Fibroblast of mammary gland (primary cell): ENCODE measurements around the gene MAP3K13.
A peak's percentile ranks its signal among the peaks of the same experiment; 100 is the strongest.
"Not testable (repeated sequence)": the region's sequence is repeated elsewhere in the genome, so short reads cannot be mapped to it uniquely, and the experiment has no call there.

Experiments
- DNase-seq: peaks from one replicate; pipeline ENCODE4 v3.0.0-alpha.2; 2010; ENCODE audit warnings: low read depth
- H3K4me3 ChIP-seq: 2 replicates; pipeline ENCODE4 v1.5.1; 2011; ENCODE audit warnings: low read depth, mild to moderate bottlenecking, low read length, moderate library complexity; ENCODE audit not compliant: control insufficient read depth
- TF ChIP-seq, protein P1 (sequence below): conservative IDR thresholded peaks from 2 replicates; pipeline ENCODE4 v1.5.1; 2011; ENCODE audit warnings: low read depth, low read length, inconsistent platforms; ENCODE audit not compliant: control insufficient read depth, insufficient read depth

Gene MAP3K13

DNA sequence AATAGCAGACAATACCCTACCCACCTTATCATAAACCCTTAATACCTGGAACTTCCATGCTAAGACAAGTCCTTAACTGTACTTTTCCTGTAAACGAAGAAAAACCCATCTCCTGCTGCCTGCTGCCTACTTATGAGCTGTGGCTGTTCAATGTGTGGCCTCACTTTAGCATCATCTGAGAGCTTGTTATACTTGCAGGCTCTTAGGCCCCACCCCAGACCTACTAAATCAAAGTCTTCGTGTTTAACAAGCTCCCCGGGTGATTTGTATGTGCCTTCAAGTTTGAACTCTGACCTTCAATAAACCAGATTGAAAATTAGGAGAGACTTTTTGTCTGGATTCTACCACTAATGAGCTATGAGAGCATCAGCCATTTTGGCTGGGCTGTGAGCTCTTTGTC, 106.6 kb downstream of the MAP3K13 start:
- no peak for DNase-seq
- no peak overlapping the region for H3K4me3 ChIP-seq
- TF ChIP-seq, protein P1, sequence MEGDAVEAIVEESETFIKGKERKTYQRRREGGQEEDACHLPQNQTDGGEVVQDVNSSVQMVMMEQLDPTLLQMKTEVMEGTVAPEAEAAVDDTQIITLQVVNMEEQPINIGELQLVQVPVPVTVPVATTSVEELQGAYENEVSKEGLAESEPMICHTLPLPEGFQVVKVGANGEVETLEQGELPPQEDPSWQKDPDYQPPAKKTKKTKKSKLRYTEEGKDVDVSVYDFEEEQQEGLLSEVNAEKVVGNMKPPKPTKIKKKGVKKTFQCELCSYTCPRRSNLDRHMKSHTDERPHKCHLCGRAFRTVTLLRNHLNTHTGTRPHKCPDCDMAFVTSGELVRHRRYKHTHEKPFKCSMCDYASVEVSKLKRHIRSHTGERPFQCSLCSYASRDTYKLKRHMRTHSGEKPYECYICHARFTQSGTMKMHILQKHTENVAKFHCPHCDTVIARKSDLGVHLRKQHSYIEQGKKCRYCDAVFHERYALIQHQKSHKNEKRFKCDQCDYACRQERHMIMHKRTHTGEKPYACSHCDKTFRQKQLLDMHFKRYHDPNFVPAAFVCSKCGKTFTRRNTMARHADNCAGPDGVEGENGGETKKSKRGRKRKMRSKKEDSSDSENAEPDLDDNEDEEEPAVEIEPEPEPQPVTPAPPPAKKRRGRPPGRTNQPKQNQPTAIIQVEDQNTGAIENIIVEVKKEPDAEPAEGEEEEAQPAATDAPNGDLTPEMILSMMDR, result no peak

DNA sequence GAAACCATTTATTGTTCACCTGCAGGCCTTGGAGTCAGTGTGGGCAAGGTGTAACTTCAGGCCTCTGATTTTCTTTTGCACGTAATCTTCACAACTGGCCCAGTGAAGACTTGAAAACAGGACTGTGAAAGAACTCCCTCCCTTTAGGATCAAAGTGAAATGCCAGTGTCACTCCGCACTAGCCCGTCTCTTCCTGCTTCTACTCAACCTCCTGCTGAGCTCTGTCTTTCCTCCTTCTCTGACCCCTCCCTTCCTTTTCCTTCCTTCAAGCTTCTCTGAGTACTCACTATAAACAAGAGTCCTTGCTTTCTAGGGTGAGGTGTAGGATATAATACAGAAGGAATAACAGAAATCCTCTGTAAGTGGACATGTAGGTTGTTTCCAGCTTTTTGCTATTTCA, 107.4 kb downstream of the MAP3K13 start:
- no peak for DNase-seq
- TF ChIP-seq, protein P1, result no peak
- H3K4me3 ChIP-seq, result no peak overlapping the region

DNA sequence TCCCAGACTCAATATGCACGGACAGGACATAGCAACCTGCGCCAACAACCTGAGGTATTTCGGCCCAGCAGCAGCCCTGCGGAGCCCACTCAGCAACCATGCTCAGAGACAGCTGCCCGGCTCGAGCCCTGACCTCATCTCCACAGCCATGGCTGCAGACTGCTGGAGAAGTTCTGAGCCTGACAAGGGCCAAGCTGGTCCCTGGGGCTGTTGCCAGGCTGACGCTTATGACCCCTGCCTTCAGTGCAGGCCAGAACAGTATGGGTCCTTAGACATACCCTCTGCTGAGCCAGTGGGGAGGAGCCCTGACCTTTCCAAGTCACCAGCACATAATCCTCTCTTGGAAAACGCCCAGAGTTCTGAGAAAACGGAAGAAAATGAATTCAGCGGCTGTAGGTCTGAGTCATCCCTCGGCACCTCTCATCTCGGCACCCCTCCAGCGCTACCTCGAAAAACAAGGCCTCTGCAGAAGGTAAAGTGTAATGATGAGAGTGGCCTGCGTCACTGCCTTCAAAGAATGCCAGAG, 110.4 kb downstream of the MAP3K13 start:
- peak; percentile 15 for DNase-seq
- TF ChIP-seq, protein P1, result no peak
- no peak overlapping the region for H3K4me3 ChIP-seq

DNA sequence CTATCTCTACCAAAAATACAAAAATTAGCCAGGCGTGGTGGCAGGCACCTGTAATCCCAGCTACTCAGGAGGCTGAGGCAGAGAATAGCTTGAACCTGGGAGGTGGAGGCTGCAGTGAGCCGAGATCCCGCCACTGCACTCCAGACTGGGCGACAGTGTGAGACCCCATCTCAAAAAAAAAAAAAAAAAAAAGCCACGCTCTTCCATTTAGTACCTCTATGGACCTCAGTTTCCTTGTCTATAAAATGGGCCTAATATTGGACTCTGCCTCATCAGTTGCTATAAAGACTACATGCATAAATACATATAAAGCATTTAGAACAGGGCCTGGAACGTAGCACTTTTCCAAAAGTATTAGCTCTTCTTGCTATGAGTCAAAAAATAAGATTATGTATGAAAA, 112.0 kb downstream of the MAP3K13 start:
- H3K4me3 ChIP-seq, DNase-seq: not testable (repeated sequence)

DNA sequence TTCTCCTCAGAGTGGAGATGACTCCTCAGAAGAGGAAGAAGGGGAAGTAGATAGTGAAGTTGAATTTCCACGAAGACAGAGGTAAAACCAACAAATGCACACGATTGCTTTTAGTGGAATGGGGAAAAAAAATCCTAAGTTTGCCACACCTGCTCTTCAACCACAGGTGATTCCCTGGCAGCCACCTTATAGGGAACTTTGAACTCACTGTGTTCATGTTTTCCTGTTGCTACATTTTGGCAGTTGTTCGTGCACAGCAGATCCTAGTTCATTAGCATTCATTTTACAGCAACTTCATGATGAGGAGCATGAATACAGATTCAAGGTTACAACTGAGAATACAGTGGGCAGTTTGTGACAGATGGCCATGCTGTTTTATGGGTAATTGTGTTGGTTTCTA, 114.4 kb downstream of the MAP3K13 start:
- H3K4me3 ChIP-seq, result no peak overlapping the region
- DNase-seq, result no peak
- TF ChIP-seq, protein P1, result no peak

DNA sequence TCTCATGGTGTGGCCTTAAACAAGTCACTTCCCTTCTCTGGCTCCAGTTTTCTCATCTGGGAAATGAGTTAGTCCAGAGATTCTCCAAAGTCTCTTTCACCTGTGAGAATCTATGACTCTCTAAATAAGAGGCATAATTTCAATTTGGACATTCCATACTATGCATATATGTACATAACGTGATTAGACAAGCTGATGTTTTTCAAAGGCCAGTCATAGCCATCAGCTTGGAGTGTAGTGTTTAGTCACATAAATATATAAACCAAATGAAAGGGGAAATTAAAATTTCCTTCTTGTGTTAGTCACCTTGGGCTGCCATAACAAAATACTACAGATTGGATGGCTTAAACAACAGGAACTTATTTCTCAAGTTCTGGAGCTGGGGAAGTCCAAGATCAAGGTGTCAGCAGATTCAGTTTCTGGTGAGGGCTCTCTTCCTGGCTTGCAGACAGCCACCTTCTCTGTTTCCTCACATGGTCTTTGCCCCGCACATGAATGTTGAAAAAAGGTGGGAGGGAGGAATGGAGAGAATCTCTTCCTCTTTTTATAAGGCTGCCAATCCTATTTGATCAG, 116.5 kb downstream of the MAP3K13 start:
- no peak for DNase-seq
- TF ChIP-seq, protein P1, result no peak
- no peak overlapping the region for H3K4me3 ChIP-seq

DNA sequence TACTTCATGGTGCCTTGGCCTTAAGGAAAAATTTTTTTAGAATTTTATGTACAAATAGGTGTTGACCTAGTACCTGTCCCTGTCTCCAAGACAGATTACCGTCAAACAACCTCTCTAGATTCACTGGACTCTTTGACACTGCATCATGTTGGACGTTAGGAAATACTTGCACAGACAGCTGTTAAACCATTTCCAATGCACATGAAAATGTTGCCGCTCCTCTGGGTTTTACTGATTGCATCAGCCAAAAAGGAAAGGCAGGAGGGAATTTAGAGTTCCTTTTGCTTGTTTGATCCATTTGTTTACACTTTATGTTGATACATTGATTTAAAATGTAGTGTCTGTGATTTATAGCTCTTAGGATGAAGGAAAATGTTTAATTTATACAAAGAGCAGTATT, 121.4 kb downstream of the MAP3K13 start:
- TF ChIP-seq, protein P1, result no peak
- DNase-seq, result no peak
- H3K4me3 ChIP-seq, result no peak overlapping the region
